ENCODE data around the gene MAP4K3.
A peak's percentile ranks its signal among the peaks of the same experiment; 100 is the strongest.

MAP4K3 gene

GRCh38 chr2:39484206-39484605, 47.1 kb upstream of the MAP4K3 start:
- DNase-seq (ENCODE audit: low read depth in 1 of 2, low spot score in 1 of 2) = no peak
- Histone ChIP-seq H3K27me3 (ENCODE audit: insufficient read depth, poor library complexity, severe bottlenecking) (no peaks in the 10 kb centered on the region), H3K4me3 (replicated peaks; ENCODE audit: insufficient read depth, low read length) (no peak overlapping the region), H3K27ac (replicated peaks) (no peak overlapping the region)
- no peak for TF ChIP-seq GABPA (IDR thresholded peaks at IDR 0.05; ENCODE audit: low read depth)
- TF ChIP-seq, protein P1, sequence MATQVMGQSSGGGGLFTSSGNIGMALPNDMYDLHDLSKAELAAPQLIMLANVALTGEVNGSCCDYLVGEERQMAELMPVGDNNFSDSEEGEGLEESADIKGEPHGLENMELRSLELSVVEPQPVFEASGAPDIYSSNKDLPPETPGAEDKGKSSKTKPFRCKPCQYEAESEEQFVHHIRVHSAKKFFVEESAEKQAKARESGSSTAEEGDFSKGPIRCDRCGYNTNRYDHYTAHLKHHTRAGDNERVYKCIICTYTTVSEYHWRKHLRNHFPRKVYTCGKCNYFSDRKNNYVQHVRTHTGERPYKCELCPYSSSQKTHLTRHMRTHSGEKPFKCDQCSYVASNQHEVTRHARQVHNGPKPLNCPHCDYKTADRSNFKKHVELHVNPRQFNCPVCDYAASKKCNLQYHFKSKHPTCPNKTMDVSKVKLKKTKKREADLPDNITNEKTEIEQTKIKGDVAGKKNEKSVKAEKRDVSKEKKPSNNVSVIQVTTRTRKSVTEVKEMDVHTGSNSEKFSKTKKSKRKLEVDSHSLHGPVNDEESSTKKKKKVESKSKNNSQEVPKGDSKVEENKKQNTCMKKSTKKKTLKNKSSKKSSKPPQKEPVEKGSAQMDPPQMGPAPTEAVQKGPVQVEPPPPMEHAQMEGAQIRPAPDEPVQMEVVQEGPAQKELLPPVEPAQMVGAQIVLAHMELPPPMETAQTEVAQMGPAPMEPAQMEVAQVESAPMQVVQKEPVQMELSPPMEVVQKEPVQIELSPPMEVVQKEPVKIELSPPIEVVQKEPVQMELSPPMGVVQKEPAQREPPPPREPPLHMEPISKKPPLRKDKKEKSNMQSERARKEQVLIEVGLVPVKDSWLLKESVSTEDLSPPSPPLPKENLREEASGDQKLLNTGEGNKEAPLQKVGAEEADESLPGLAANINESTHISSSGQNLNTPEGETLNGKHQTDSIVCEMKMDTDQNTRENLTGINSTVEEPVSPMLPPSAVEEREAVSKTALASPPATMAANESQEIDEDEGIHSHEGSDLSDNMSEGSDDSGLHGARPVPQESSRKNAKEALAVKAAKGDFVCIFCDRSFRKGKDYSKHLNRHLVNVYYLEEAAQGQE (IDR thresholded peaks at IDR 0.05; ENCODE audit: insufficient replicate concordance, low read depth) = no peak
- TF ChIP-seq POLR2AphosphoS5 (IDR thresholded peaks at IDR 0.05; ENCODE audit: low read depth) = no peak
- TF ChIP-seq, protein P2, sequence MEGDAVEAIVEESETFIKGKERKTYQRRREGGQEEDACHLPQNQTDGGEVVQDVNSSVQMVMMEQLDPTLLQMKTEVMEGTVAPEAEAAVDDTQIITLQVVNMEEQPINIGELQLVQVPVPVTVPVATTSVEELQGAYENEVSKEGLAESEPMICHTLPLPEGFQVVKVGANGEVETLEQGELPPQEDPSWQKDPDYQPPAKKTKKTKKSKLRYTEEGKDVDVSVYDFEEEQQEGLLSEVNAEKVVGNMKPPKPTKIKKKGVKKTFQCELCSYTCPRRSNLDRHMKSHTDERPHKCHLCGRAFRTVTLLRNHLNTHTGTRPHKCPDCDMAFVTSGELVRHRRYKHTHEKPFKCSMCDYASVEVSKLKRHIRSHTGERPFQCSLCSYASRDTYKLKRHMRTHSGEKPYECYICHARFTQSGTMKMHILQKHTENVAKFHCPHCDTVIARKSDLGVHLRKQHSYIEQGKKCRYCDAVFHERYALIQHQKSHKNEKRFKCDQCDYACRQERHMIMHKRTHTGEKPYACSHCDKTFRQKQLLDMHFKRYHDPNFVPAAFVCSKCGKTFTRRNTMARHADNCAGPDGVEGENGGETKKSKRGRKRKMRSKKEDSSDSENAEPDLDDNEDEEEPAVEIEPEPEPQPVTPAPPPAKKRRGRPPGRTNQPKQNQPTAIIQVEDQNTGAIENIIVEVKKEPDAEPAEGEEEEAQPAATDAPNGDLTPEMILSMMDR (IDR thresholded peaks at IDR 0.05; ENCODE audit: insufficient read depth, low read length) = no peak
- no peak for TF ChIP-seq SPI1 (IDR thresholded peaks at IDR 0.05; ENCODE audit: borderline replicate concordance, low read depth)

GRCh38 chr2:39483534-39483933, 46.4 kb upstream of the MAP4K3 start:
- H3K4me3 ChIP-seq (replicated peaks; ENCODE audit: insufficient read depth, low read length) = no peak overlapping the region
- H3K27me3 ChIP-seq (ENCODE audit: insufficient read depth, poor library complexity, severe bottlenecking) = no peaks in the 10 kb centered on the region
- no peak overlapping the region for H3K27ac ChIP-seq (replicated peaks)
- DNase-seq (ENCODE audit: low read depth in 1 of 2, low spot score in 1 of 2) = no peak
- 0 out of 2 replicates have a peak, but pooled peaks have one; percentile 4 for TF ChIP-seq SPI1 (IDR thresholded peaks at IDR 0.05; ENCODE audit: borderline replicate concordance, low read depth)
- no peak for TF ChIP-seq POLR2AphosphoS5 (IDR thresholded peaks at IDR 0.05; ENCODE audit: low read depth)
- TF ChIP-seq, protein P2 (IDR thresholded peaks at IDR 0.05; ENCODE audit: insufficient read depth, low read length) = no peak

DNA sequence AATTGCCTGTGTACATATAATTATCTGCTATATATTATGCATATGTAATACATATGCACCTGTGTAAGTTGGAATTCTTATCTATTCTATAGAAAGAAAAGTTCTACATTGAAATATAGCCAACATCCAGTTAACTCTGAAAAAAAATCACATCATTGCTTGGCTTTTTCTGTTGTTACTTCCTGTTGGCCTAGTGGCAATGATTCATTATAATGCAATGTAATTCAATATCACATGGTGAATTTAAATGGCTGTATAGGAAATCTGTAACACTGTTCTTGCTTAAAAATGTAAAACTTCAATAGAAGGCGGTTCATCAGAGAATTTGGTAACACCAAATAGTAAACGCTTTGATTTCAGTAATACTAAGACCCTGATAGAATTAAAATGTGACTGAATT, 44.5 kb upstream of the MAP4K3 start:
- Histone ChIP-seq H3K4me3 (replicated peaks; ENCODE audit: insufficient read depth, low read length) (no peak overlapping the region), H3K27ac (replicated peaks) (no peak overlapping the region), H3K27me3 (ENCODE audit: insufficient read depth, poor library complexity, severe bottlenecking) (no peaks in the 10 kb centered on the region)
- TF ChIP-seq, protein P1 (IDR thresholded peaks at IDR 0.05; ENCODE audit: insufficient replicate concordance, low read depth) = no peak
- TF ChIP-seq POLR2AphosphoS5 (IDR thresholded peaks at IDR 0.05; ENCODE audit: low read depth) (no peak), SPI1 (IDR thresholded peaks at IDR 0.05; ENCODE audit: borderline replicate concordance, low read depth) (no peak), GABPA (IDR thresholded peaks at IDR 0.05; ENCODE audit: low read depth) (no peak)
- TF ChIP-seq, protein P2 (IDR thresholded peaks at IDR 0.05; ENCODE audit: insufficient read depth, low read length) = no peak
- no peak for DNase-seq (ENCODE audit: low read depth in 1 of 2, low spot score in 1 of 2)

DNA sequence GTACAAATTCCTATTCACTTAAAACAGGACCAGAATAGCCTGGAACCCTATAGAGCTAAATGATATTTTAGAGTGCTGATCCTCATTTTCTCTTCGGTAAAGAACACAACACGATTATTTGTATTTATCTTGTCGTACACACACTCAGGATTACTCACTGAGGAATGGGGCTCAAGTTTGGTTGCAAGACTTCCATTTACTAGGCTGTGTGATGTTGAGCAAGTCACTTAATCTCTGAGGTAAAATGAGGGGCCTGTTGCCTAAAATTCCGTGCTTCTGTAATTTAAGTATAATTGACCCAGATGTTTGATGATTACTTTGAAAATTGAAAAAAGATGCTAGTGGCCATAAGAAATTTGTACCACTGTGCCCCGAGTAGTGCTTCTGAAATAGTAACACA, 42.6 kb upstream of the MAP4K3 start:
- Histone ChIP-seq H3K27me3 (ENCODE audit: insufficient read depth, poor library complexity, severe bottlenecking) (no peaks in the 10 kb centered on the region), H3K4me3 (replicated peaks; ENCODE audit: insufficient read depth, low read length) (no peak overlapping the region), H3K27ac (replicated peaks) (no peak overlapping the region)
- TF ChIP-seq SPI1 (IDR thresholded peaks at IDR 0.05; ENCODE audit: borderline replicate concordance, low read depth) = no peak
- no peak for TF ChIP-seq GABPA (IDR thresholded peaks at IDR 0.05; ENCODE audit: low read depth)
- TF ChIP-seq POLR2AphosphoS5 (IDR thresholded peaks at IDR 0.05; ENCODE audit: low read depth) = no peak
- TF ChIP-seq, protein P2 (IDR thresholded peaks at IDR 0.05; ENCODE audit: insufficient read depth, low read length) = no peak
- TF ChIP-seq, protein P1 (IDR thresholded peaks at IDR 0.05; ENCODE audit: insufficient replicate concordance, low read depth) = no peak
- DNase-seq (ENCODE audit: low read depth in 1 of 2, low spot score in 1 of 2) = no peak

Data from HL-60 (cell line).